ENCODE data around the gene DENND4B.

DNA sequence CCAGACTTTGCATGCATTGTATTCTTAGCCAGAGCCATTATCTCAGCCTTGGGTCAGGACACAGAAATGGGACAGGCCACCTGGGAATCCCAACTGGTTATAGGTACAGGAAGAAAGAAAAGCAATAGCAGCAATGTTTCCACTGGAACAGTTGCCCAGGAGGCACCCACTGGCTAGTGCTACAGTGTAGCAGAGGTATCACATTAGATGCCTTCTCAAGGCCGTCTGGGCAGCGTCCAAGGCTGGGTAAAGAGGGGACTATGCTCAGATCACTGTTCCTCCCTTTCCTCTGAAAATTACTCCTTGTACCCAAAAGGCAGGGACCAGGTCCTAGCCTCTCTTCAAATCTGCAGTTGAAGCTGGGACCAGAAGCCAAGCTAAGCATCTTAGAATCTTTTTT, 23.8 kb upstream of the DENND4B start:
- TF ChIP-seq, protein P1, sequence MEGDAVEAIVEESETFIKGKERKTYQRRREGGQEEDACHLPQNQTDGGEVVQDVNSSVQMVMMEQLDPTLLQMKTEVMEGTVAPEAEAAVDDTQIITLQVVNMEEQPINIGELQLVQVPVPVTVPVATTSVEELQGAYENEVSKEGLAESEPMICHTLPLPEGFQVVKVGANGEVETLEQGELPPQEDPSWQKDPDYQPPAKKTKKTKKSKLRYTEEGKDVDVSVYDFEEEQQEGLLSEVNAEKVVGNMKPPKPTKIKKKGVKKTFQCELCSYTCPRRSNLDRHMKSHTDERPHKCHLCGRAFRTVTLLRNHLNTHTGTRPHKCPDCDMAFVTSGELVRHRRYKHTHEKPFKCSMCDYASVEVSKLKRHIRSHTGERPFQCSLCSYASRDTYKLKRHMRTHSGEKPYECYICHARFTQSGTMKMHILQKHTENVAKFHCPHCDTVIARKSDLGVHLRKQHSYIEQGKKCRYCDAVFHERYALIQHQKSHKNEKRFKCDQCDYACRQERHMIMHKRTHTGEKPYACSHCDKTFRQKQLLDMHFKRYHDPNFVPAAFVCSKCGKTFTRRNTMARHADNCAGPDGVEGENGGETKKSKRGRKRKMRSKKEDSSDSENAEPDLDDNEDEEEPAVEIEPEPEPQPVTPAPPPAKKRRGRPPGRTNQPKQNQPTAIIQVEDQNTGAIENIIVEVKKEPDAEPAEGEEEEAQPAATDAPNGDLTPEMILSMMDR (IDR thresholded peaks at IDR 0.05; ENCODE audit: low read depth, low read length, missing input control): no peak
- no peak for TF ChIP-seq SP1 (IDR thresholded peaks at IDR 0.05)
- TF ChIP-seq, protein P2, sequence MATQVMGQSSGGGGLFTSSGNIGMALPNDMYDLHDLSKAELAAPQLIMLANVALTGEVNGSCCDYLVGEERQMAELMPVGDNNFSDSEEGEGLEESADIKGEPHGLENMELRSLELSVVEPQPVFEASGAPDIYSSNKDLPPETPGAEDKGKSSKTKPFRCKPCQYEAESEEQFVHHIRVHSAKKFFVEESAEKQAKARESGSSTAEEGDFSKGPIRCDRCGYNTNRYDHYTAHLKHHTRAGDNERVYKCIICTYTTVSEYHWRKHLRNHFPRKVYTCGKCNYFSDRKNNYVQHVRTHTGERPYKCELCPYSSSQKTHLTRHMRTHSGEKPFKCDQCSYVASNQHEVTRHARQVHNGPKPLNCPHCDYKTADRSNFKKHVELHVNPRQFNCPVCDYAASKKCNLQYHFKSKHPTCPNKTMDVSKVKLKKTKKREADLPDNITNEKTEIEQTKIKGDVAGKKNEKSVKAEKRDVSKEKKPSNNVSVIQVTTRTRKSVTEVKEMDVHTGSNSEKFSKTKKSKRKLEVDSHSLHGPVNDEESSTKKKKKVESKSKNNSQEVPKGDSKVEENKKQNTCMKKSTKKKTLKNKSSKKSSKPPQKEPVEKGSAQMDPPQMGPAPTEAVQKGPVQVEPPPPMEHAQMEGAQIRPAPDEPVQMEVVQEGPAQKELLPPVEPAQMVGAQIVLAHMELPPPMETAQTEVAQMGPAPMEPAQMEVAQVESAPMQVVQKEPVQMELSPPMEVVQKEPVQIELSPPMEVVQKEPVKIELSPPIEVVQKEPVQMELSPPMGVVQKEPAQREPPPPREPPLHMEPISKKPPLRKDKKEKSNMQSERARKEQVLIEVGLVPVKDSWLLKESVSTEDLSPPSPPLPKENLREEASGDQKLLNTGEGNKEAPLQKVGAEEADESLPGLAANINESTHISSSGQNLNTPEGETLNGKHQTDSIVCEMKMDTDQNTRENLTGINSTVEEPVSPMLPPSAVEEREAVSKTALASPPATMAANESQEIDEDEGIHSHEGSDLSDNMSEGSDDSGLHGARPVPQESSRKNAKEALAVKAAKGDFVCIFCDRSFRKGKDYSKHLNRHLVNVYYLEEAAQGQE (IDR thresholded peaks at IDR 0.05): no peak
- TF ChIP-seq, protein P3, sequence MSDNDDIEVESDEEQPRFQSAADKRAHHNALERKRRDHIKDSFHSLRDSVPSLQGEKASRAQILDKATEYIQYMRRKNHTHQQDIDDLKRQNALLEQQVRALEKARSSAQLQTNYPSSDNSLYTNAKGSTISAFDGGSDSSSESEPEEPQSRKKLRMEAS (IDR thresholded peaks at IDR 0.05): no peak
- TF ChIP-seq RAD21 (IDR thresholded peaks at IDR 0.05): no peak
- TF ChIP-seq TAF1 (conservative IDR thresholded peaks at IDR 0.05): no peak
- no peak for TF ChIP-seq JUND (IDR thresholded peaks at IDR 0.05)
